Lower leg skin (tissue), 3 donors: ENCODE measurements around the gene SRRM2.

ENCODE experiments used
- POLR2A ChIP-seq, 2 donors: fragments of 450-650 bp; IDR thresholded peaks; one replicate each; pipeline ENCODE4 v1.6.1; 2016 to 2017; ENCODE audit warnings: antibody characterized with exemption in 2 of 2, mild to moderate bottlenecking in 1 of 2, moderate library complexity in 1 of 2
- TF ChIP-seq, protein P1 (sequence below), 3 donors: fragments of 450-650 bp; IDR thresholded peaks; one replicate each; pipeline ENCODE4 v1.5.1; 2016; ENCODE audit warnings: antibody characterized with exemption in 3 of 3, mild to moderate bottlenecking in 3 of 3, moderate library complexity in 2 of 3

DNA sequence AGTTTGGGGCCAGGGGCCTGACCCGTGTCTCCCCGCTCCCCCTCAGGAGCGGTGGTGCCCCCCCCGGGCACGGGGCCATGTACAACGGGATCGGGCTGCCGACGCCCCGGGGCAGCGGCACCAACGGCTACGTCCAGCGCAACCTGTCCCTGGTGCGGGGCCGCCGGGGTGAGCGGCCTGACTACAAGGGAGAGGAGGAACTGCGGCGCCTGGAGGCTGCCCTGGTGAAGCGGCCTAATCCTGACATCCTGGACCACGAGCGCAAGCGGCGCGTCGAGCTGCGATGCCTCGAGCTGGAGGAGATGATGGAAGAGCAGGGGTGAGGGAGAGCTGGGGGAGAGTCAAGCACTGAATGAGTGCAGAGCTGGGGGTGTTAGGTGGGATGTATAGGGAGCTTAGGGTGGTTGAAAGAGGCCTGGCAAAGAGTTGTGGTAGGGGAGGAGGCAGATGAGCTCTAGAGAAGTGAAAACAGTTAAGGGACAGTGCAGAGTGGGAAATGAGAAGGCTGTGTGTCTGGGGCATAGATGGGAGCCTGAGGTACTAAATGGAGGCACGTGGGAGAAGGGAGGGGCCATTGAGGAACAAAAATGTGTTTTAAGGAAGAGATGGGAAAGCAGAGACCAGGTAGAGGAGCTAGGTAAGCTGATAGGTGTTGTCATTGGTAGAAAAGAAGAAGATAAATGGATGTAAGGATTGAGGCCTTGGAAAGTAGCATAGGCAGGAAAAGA is 4.0 kb downstream of the SRRM2 start:
- TF ChIP-seq, protein P1, sequence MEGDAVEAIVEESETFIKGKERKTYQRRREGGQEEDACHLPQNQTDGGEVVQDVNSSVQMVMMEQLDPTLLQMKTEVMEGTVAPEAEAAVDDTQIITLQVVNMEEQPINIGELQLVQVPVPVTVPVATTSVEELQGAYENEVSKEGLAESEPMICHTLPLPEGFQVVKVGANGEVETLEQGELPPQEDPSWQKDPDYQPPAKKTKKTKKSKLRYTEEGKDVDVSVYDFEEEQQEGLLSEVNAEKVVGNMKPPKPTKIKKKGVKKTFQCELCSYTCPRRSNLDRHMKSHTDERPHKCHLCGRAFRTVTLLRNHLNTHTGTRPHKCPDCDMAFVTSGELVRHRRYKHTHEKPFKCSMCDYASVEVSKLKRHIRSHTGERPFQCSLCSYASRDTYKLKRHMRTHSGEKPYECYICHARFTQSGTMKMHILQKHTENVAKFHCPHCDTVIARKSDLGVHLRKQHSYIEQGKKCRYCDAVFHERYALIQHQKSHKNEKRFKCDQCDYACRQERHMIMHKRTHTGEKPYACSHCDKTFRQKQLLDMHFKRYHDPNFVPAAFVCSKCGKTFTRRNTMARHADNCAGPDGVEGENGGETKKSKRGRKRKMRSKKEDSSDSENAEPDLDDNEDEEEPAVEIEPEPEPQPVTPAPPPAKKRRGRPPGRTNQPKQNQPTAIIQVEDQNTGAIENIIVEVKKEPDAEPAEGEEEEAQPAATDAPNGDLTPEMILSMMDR (IDR thresholded peaks at IDR 0.05) = no peak
- TF ChIP-seq POLR2A (IDR thresholded peaks at IDR 0.05) = no peak
